HG03354 (cell line): ENCODE data around the gene CPT2.
A peak's percentile ranks its signal among the peaks of the same experiment; 100 is the strongest.

Experiments used
- ATAC-seq: cut with Tn5 transposase; IDR thresholded peaks from one replicate; pipeline ENCODE4 v1.9.1; 2021; ENCODE audit warnings: mild to moderate bottlenecking; ENCODE audit not compliant: unreplicated experiment, poor library complexity, severe bottlenecking

CPT2 gene

DNA sequence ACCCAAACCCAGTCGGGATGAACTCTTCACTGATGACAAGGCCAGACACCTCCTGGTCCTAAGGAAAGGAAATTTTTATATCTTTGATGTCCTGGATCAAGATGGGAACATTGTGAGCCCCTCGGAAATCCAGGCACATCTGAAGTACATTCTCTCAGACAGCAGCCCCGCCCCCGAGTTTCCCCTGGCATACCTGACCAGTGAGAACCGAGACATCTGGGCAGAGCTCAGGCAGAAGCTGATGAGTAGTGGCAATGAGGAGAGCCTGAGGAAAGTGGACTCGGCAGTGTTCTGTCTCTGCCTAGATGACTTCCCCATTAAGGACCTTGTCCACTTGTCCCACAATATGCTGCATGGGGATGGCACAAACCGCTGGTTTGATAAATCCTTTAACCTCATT is 13.7 kb downstream of the CPT2 start:
- no peak for ATAC-seq

- ATAC-seq, result no peak
Measured at GRCh38 chr1:53210954-53211353, 14.3 kb downstream of the CPT2 start.

DNA sequence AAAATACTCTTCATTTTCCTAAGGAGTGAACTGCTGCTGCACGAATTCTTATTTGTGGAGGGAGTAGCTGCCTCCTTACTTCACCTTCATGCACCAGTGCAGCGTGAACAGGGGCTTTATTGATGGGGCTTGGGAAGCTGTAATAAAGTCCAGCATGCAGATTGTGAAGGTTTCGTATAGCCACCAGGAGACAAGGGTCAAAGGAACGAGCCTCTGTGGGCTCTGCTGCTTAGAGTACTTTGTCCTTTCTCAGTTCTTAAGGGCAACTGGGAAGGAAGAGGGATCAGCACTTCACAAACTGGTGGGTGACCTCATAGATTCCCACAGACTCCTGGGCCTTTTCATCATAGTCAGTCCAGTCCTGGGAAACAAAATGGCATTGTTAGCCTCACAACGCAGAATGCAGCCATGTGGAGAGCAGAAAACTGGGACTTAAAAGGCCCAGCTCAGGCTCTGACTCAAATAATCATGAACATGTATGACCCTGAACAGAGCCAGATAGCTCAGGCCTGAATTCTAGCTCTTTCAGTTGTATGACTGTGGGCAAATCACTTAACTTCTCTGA is 17.8 kb downstream of the CPT2 start:
- ATAC-seq, result no peak

DNA sequence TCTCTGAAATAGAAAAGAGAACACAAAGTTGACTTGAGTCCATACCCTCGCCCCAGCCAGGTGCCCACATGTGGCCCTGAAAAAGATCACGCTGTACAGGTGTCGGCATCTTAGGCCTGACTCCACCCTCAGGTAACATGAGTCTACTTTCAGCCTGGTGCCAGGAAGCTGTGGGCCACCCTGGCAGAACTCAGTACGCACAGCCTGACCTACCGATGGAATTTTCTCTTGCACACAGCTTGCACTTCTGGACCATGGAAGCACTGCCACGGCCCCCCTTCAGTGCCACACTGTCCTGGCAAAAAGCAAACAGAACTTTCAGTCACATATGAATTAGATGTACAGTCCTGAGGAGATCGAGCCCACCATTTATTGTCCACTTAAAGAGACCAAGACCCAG is 21.6 kb downstream of the CPT2 start:
- no peak for ATAC-seq

GRCh38 chr1:53219711-53220110 is 23.1 kb downstream of the CPT2 start:
- no peak for ATAC-seq

GRCh38 chr1:53220171-53220961 is 23.7 kb downstream of the CPT2 start, which contains the start of gene CZIB:
Gene CZIB (minus strand): TSS chr1:53220634. CDS start chr1:53220575, 59 bp downstream.
- peak; percentile 95 for ATAC-seq

DNA sequence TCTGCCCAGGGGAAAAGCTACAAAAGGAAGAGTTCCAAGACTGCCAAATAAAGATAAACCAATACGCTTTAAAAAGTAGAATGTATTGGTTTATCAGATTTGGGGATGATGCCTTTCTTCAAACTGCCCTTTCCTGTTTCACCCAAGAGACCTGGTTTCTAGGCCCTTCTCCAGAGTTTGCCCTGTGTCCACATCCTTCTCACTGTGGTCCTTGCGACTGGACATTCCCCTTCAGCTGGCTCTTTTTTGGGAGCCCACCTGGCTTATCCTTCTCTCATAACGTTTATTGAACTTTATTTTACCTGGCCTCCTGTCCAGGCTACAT is 24.3 kb downstream of the CPT2 start:
- no peak for ATAC-seq

DNA sequence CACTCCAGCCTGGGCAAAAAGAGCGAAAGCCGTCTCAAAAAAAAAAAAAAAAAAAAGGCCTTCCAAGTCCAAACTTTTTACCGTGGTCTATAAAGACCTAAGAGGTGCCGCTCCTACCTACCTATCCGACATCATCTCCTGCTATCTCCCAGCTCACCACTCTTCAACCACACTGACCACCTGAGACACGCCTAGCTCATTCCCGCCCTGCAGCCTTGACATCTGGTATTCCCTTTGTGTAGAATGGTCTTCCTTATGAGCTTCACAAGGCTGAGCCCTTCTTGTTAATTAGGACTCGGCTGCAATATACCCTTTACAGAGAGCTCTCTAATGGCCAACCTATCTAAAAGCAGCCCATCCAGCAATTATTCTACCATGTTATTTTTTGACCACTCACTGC is 41.0 kb downstream of the CPT2 start:
- no peak for ATAC-seq

DNA sequence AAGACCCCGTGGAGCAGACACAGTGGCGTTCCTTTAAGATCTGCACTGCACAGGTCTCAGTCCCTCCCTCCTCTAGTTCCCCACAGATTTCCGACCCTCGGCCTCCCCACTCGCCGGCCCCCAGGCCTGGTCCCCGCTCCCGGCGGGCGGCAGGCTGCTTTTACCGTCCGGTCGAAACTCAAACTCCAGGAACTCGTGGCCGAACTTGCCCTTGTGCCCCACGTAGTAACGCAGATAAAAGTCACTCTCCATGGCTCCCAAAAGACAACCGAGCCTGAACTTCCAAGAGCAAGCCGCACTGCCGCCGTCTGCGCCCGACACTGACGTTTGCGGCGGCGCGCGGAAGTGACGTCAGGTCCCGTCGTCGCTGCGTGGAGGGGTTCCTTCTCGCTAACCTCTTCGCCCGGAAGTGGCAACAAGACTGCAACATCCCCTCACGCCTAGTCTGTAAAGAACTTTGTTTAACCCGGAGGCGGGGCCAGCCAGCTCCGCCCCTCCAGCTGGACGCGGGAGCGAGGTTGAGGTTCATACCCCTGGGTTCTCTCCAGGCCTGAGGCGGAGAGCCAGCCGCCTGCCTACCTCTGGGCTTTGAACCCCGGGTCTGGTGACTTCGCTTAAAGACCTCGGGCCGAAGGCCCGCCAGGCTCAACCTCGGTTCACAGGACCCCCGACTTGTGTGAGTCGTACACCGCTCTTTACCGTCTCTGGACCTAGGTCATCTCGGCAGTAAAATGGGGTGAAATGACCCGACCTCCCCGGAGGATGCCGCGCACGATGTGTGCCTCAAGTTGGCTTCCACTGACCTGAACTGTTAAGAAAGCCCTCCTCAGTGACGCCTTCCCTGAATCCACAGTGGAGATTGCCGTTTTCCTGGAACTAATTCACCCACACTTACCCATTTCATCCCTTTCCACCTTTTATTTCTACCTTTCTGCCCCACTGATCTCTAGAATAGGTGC is 41.9 kb downstream of the CPT2 start, which contains the start of gene MAGOH:
TSS of gene MAGOH (minus strand) at position 322 of the 959 bp plus-strand sequence. CDS start at position 252, 70 bp downstream.
- peak; percentile 99 for ATAC-seq

DNA sequence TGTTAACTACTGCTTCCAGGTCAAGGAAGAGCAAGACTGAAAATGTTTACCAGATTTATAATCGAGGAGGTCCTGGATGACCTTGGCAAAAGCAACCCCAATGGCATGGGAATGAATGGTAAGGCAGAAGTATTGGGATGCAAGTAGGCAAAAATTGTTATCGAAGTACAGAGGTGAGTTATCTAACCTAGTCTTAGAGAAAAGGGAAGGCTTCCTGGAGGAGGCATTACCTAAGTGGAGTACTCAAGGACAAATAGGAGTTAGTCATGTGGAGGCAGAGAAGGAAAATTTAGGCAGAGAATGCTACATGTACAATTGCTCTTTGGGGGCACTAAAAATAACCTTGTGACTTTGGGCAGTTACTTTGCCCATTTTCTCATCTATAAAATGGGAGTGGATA is 45.2 kb downstream of the CPT2 start:
- no peak for ATAC-seq

DNA sequence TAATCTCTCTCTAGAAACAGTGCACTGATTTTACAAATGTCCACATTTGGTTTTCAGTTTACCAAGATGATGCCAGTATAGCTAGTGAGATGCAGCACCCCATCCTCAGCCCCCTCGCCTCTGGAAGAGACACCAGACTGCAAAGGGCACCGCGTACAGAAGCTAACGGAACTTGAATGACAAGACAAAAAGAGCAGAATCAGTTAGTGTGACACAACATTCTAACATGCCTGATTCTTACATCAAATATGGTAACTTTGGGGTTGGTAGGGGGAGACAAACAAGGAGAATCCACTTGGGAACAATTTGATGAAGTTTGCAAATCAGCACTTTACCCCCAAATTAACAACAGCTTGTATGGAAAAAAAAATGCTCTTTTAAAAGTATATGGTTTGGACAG is 45.8 kb downstream of the CPT2 start:
- no peak for ATAC-seq

DNA sequence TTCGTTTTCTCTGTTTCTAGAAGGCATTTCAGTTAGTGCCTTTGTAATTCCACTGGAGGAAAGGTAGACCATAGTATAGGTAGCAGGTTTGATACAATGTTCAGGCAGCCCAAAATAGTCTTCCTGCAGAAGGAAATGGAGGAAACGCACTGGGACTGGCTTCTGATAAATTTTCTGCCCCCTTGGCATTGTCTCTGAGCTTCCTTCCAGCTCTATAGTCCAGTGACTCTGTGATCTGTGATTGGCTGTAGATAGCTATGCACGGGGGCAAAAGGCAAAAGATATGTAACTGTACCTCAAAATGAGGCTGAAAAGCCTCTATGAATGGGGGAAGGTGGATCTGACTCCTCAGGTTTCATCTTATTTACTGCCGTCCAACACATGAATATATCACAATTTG is 47.5 kb downstream of the CPT2 start:
- no peak for ATAC-seq

GRCh38 chr1:53246261-53247134 is 49.9 kb downstream of the CPT2 start:
- no peak for ATAC-seq

GRCh38 chr1:53249706-53250105 is 53.1 kb downstream of the CPT2 start:
- no peak for ATAC-seq

DNA sequence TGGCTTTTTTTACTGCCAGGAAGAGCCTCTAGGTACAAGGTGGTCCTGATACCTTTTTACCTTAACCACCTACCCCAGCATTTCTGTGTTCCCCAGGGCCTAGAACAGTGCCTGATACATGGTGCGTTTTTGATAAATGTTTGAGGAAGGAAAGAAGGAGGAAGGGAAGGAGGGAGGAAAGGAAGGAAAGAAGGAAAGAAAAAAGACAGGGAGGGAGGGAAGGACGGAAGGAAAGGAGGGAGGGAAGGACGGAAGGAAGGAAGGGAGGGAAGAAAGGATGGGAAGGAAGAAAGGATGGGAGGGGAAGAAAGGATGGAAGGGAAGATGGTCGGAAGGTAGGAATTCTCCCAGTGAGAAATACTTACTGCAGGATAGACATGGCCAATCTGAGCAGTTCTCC is 53.7 kb downstream of the CPT2 start:
- ATAC-seq, result no peak

DNA sequence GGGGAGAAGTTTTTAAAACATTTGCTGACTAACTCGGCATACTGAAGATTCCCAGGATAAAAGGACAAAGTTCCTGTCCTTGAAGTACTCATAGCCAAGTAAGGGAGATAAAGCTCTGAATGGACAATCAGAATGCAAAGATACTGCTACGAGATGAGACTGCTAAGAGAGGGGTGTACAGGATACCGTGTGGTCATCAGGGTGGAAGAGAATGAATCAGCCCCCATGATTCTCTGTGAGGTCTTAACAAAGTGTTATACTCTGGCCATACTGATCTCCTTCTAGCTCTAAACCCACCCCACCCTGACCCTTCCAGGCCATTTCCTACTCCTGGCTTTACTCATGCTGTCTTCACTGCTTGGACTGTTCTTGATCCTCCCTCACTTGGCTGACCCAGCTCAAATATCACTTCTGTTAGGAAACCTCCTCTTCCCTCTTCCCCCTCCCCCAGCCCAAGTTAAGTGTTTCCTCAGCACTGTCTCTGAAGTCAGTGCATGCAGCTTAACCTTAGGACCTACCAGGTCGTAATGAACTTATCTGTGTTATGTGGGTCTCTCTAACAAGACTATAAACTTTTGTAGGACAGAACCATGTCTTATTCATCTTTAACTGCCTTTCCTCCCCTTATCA is 57.5 kb downstream of the CPT2 start:
- ATAC-seq, result no peak

- no peak for ATAC-seq
Measured at GRCh38 chr1:53255031-53255430, 58.4 kb downstream of the CPT2 start.

DNA sequence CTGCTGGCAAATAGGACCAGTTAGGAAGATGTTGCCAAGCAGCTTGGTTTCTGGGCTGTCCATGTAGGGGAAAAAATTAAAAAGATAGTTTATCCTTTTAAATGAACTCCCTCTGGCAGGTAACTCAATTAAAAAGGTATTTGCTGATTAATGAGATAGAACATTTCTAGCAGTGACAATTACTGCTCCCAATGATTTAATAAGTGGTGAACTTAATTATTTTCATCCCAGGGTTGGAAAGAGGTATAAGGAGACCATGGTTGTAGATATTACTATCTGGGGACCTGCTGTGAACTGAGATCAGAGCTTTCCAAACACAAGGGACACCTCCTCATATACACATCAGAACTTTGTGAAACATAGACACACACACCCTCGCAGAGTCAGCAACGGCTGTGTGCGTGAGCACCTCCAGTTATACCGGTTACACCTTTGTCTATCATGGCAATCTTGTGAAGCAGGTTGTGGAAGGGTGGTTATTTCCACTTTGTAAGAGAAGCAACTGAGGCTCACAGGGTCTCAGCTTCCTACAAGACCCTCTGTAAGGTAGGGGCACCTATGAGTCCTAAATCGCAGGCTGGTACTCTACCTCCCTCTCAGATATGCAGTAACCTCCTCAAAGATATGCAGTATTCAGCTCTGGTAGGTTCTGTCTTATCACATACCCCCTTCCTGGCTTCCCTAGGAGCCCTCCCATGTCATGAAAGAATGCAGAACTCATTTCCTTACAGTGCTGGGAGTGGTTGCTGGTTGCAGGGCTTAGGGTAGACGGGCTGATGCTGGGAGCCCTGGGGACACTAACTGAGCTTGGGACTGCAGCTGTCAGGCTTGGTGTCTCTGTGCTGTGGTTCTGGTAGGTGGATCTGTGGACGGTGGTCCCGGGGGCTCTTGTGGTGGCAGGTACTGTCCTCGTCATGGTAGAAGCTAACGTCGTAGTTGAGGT is 60.2 kb downstream of the CPT2 start:
- ATAC-seq, result no peak
